Vagina (tissue), 2 donors: Measurements from ENCODE around the gene PSMD10.

Experiments
- CTCF ChIP-seq, 3 experiments: fragments of 450-650 bp in 2 of 3; fragments of 200-600 bp in 1 of 3; sonication (generic) in 1 of 3; IDR thresholded peaks; one replicate each; pipeline ENCODE4 v1.5.1; 2017 to 2019; ENCODE audit warnings: antibody characterized with exemption in 3 of 3, mild to moderate bottlenecking in 2 of 3, moderate library complexity in 2 of 3
- POLR2AphosphoS5 ChIP-seq, 2 donors: sonication (generic); formaldehyde crosslinking; IDR thresholded peaks; one replicate each; pipeline ENCODE4 v1.9.0; 2017; ENCODE audit warnings: antibody characterized with exemption in 2 of 2, mild to moderate bottlenecking in 2 of 2, low read depth in 1 of 2; ENCODE audit not compliant: insufficient read depth in 1 of 2

GRCh38 chrX:108072746-108073145 lies 18.6 kb downstream of the PSMD10 start:
- TF ChIP-seq CTCF (IDR thresholded peaks at IDR 0.05) (no peak), POLR2AphosphoS5 (IDR thresholded peaks at IDR 0.05; ENCODE audit: insufficient read depth in 1 of 2, low read depth in 1 of 2) (no peak)
